PC-9 (cell line): ENCODE measurements around the gene SLC26A4. TPM values are rescaled to one million over a fixed set of nuclear protein-coding genes. Genes with fewer than 3 reads are reported as not detected.

ENCODE experiments used
- BruUV-seq: library from RNA; stranded (reverse); fragments of 400-500 nt; replicated peaks from 2 replicates; lab custom pipeline; 2021; lab: Mats Ljungman, UMichigan
- CTCF ChIA-PET: fragments of 300-600 bp; sonication (Branson Sonifier 250); formaldehyde crosslinking; loops from one replicate; lab custom pipeline; 2022; ENCODE audit warnings: antibody characterized with exemption; lab: Charles Lee
- POLR2A ChIA-PET: fragments of 300-600 bp; sonication (Branson Sonifier 250); formaldehyde crosslinking; loops from one replicate; lab custom pipeline; 2022; ENCODE audit warnings: antibody characterized with exemption; ENCODE audit not compliant: unreplicated experiment; lab: Charles Lee
- DNase-seq, 2 experiments: peaks; one replicate each; pipeline versions ENCODE4 v3.0.0 to v3.0.0-alpha.2; 2015 to 2022; ENCODE audit warnings: mixed read lengths in 1 of 2
- H2AFZ ChIP-seq: fragments of 200-600 bp; sonication (generic); 2 replicates; pipeline ENCODE4 v1.8.1; 2017; ENCODE audit warnings: antibody characterized with exemption
- H3F3A ChIP-seq: fragments of 200-600 bp; sonication (generic); 2 replicates; pipeline ENCODE4 v1.8.1; 2017; ENCODE audit warnings: antibody characterized with exemption, mild to moderate bottlenecking, low read depth; ENCODE audit not compliant: insufficient read depth
- H3K27ac ChIP-seq: fragments of 200-600 bp; sonication (generic); 2 replicates; pipeline ENCODE4 v1.6.1; 2016; ENCODE audit warnings: mixed run types
- H3K27me3 ChIP-seq: fragments of 200-600 bp; sonication (generic); 2 replicates; pipeline ENCODE4 v1.6.1; 2016; ENCODE audit warnings: low read depth, mixed run types; ENCODE audit not compliant: insufficient read depth
- H3K36me3 ChIP-seq: fragments of 200-600 bp; sonication (generic); 2 replicates; pipeline ENCODE4 v1.6.1; 2016; ENCODE audit warnings: low read depth, mixed run types
- H3K4me1 ChIP-seq: fragments of 200-600 bp; sonication (generic); replicated peaks from 2 replicates; pipeline ENCODE4 v1.6.1; 2016; ENCODE audit warnings: mixed run types; ENCODE audit not compliant: insufficient read depth
- H3K4me2 ChIP-seq: fragments of 200-600 bp; sonication (generic); 2 replicates; pipeline ENCODE4 v1.6.1; 2017; ENCODE audit warnings: mixed run types
- H3K4me3 ChIP-seq: fragments of 200-600 bp; sonication (generic); 2 replicates; pipeline ENCODE4 v1.6.1; 2016; ENCODE audit warnings: mixed run types
- H3K79me2 ChIP-seq: fragments of 200-600 bp; sonication (generic); 2 replicates; pipeline ENCODE4 v1.6.1; 2017; ENCODE audit warnings: low read depth, mixed run types
- H3K9me2 ChIP-seq: fragments of 200-600 bp; sonication (generic); 2 replicates; pipeline ENCODE4 v1.8.1; 2017; ENCODE audit warnings: mild to moderate bottlenecking; ENCODE audit not compliant: insufficient read depth
- H3K9me3 ChIP-seq: fragments of 200-600 bp; sonication (generic); 2 replicates; pipeline ENCODE4 v1.8.1; 2016; ENCODE audit warnings: low read depth; ENCODE audit not compliant: insufficient read depth
- H4K20me1 ChIP-seq: fragments of 200-600 bp; sonication (generic); 2 replicates; pipeline ENCODE4 v1.8.1; 2017; ENCODE audit not compliant: insufficient read depth
- CTCF ChIP-seq: fragments of 200-600 bp; sonication (generic); conservative IDR thresholded peaks from 2 replicates; pipeline ENCODE4 v1.6.1; 2017; ENCODE audit warnings: mixed run types, antibody characterized with exemption, mild to moderate bottlenecking, moderate library complexity
- EZH2 ChIP-seq: fragments of 200-600 bp; sonication (generic); IDR thresholded peaks from 2 replicates; pipeline ENCODE4 v1.8.0; 2017; ENCODE audit warnings: antibody characterized with exemption, low read depth
- intact Hi-C: fragments of 100-400 bp; cut with micrococcal nuclease; formaldehyde crosslinking; loops from one replicate; pipeline ENCODE4 v1.10.0; 2022; ENCODE audit not compliant: unreplicated experiment
- total RNA-seq: library from RNA; stranded (reverse); gene quantifications from 2 replicates; pipeline ENCODE4 v1.2.3, GENCODE V29; 2021

Gene SLC26A4
- total RNA-seq, 1 experiment from 2014 or later, result 1.7 TPM

- peak in 1 of 2 experiments; percentile 87 for DNase-seq
- BruUV-seq, result no TSS peak
- Histone ChIP-seq H3K4me2 (peak overlapping the region; percentile 35), H3K27me3 (no peaks in the 10 kb centered on the region), H4K20me1 (no peaks in the 10 kb centered on the region), H3K4me1 (peaks cover 44% of the 10 kb centered on the region), H3F3A (peaks cover 24% of the 10 kb centered on the region), H3K4me3 (peak overlapping the region; percentile 13; the same call in 1 of the 2 replicates), H3K36me3 (peaks cover 14% of the 10 kb centered on the region; the same call in 1 of the 2 replicates), H3K9me2 (no peaks in the 10 kb centered on the region), H3K9me3 (no peaks in the 10 kb centered on the region), H3K27ac (peak overlapping the region; percentile 48), H2AFZ (no peak overlapping the region), H3K79me2 (no peaks in the 10 kb centered on the region)
- ChIA-PET POLR2A (no interaction called here), CTCF (no interaction called here)
- TF ChIP-seq EZH2 (no peak), CTCF (no peak)
- intact Hi-C loops, result no loop called here
These were observed 46.2 kb upstream of the SLC26A4 start for GRCh38 chr7:107614425-107614824.

GRCh38 chr7:107615910-107616680 is 44.5 kb upstream of the SLC26A4 start:
- Histone ChIP-seq H3K27ac (peak overlapping the region; percentile 34; the same call in 1 of the 2 replicates), H3K4me2 (peak overlapping the region; percentile 26; the same call in 1 of the 2 replicates), H2AFZ (no peak overlapping the region), H3K9me3 (no peaks in the 10 kb centered on the region), H3F3A (peaks cover 24% of the 10 kb centered on the region), H3K36me3 (peaks cover 14% of the 10 kb centered on the region; the same call in 1 of the 2 replicates), H4K20me1 (no peaks in the 10 kb centered on the region), H3K4me1 (peaks cover 44% of the 10 kb centered on the region), H3K79me2 (no peaks in the 10 kb centered on the region), H3K27me3 (no peaks in the 10 kb centered on the region), H3K9me2 (no peaks in the 10 kb centered on the region), H3K4me3 (no peak overlapping the region)
- ChIA-PET POLR2A (interaction anchor here (0.6 kb wide), 1 partner anchor 861 kb away, joined by 3 read pairs; no protein-coding TSS in a partner anchor), CTCF (interaction anchor here (0.6 kb wide), 1 partner anchor 13 kb away, joined by 4 read pairs; no protein-coding TSS in a partner anchor)
- no TSS peak for BruUV-seq
- DNase-seq, result peak in 1 of 2 experiments; percentile 56
- no peak for TF ChIP-seq CTCF
- intact Hi-C loops, result no loop called here

GRCh38 chr7:107622429-107622828 is 38.2 kb upstream of the SLC26A4 start:
- Histone ChIP-seq H3K27ac (0 out of 2 replicates have a peak overlapping the region, but pooled peaks have one; percentile 33), H3K27me3 (no peaks in the 10 kb centered on the region)
- TF ChIP-seq CTCF, result no peak
- TF ChIP-seq EZH2, result no peak

More at GRCh38 chr7:107622429-107622828, 38.2 kb upstream of the SLC26A4 start:
- Histone ChIP-seq H3K79me2 (no peaks in the 10 kb centered on the region), H3K9me2 (no peaks in the 10 kb centered on the region), H4K20me1 (no peaks in the 10 kb centered on the region), H3K4me1 (peaks cover 20% of the 10 kb centered on the region), H3K36me3 (peaks cover 6% of the 10 kb centered on the region; the same call in 1 of the 2 replicates), H2AFZ (no peak overlapping the region), H3K4me2 (no peak overlapping the region), H3F3A (peaks cover 10% of the 10 kb centered on the region; the same call in 1 of the 2 replicates), H3K4me3 (no peak overlapping the region), H3K9me3 (no peaks in the 10 kb centered on the region)
- ChIA-PET CTCF (no interaction called here), POLR2A (interaction anchor here (0.6 kb wide), 1 partner anchor 28 kb away, joined by 5 read pairs; no protein-coding TSS in a partner anchor)
- BruUV-seq, result no TSS peak
- intact Hi-C loops, result no loop called here
- DNase-seq, result peak in 1 of 2 experiments; percentile 86
